Transverse colon (tissue), 4 donors: ENCODE results near the gene GAGE12C.
"Not testable (repeated sequence)": the region's sequence is repeated elsewhere in the genome, so short reads cannot be mapped to it uniquely, and the experiment has no call there.

Experiments
- CTCF ChIP-seq, 5 experiments: fragments of 200-600 bp in 3 of 5; fragments of 450-650 bp in 2 of 5; sonication (generic) in 3 of 5; IDR thresholded peaks; 1 replicate in 2 of 5; 2 replicates in 3 of 5; pipeline ENCODE4 v1.5.1; 2016 to 2017; ENCODE audit warnings: antibody characterized with exemption in 5 of 5, inconsistent platforms in 3 of 5, mild to moderate bottlenecking in 2 of 5, moderate library complexity in 1 of 5
- EP300 ChIP-seq: sonication (generic); formaldehyde crosslinking; IDR thresholded peaks from one replicate; pipeline ENCODE4 v1.6.1; 2017; ENCODE audit warnings: antibody characterized with exemption, low read depth
- POLR2A ChIP-seq: fragments of 450-650 bp; IDR thresholded peaks from one replicate; pipeline ENCODE4 v1.6.1; 2016; ENCODE audit warnings: antibody characterized with exemption, mild to moderate bottlenecking, moderate library complexity
- POLR2AphosphoS5 ChIP-seq, 3 donors: sonication (generic); formaldehyde crosslinking; IDR thresholded peaks; one replicate each; pipeline ENCODE4 v1.6.1; 2016; ENCODE audit warnings: antibody characterized with exemption in 3 of 3

- not testable (repeated sequence) for TF ChIP-seq CTCF (IDR thresholded peaks at IDR 0.05); POLR2A; EP300; POLR2AphosphoS5 (IDR thresholded peaks at IDR 0.05)
Measured at GRCh38 chrX:49531877-49532276, at the start of gene GAGE12C.
